Neural cell (in vitro differentiated cells): Measurements from ENCODE around the gene SORL1-AS1.

Experiments used
- H2AFZ ChIP-seq: fragments of 200-600, 300-800 bp; sonication (generic), shearing (Covaris generic); 2 replicates; pipeline ENCODE4 v1.6.0; 2014; ENCODE audit warnings: low read depth, mild to moderate bottlenecking, antibody characterized with exemption, low read length, moderate library complexity
- H3F3A ChIP-seq: fragments of 200-600 bp; shearing (Covaris generic); 2 replicates; pipeline ENCODE4 v1.6.1; 2016; ENCODE audit warnings: mild to moderate bottlenecking, moderate library complexity, mixed read lengths, antibody characterized with exemption, low read length; ENCODE audit not compliant: insufficient read depth, poor library complexity, severe bottlenecking
- H3K27ac ChIP-seq: fragments of 200-600, 300-800 bp; sonication (generic), shearing (Covaris generic); 2 replicates; pipeline ENCODE4 v1.5.1; 2014; ENCODE audit warnings: mild to moderate bottlenecking, low read length, moderate library complexity
- H3K27me3 ChIP-seq: fragments of 300-800, 200-600 bp; sonication (generic), shearing (Covaris generic); 2 replicates; pipeline ENCODE4 v1.6.0; 2014; ENCODE audit warnings: mild to moderate bottlenecking, low read depth, low read length, moderate library complexity; ENCODE audit not compliant: insufficient read depth
- H3K36me3 ChIP-seq: fragments of 300-800, 200-600 bp; sonication (generic), shearing (Covaris generic); 2 replicates; pipeline ENCODE4 v1.5.1; 2014; ENCODE audit warnings: mild to moderate bottlenecking, antibody characterized with exemption, low read length, moderate library complexity; ENCODE audit not compliant: insufficient read depth
- H3K4me2 ChIP-seq: fragments of 300-800, 200-600 bp; sonication (generic), shearing (Covaris generic); 2 replicates; pipeline ENCODE4 v1.6.0; 2014; ENCODE audit warnings: mild to moderate bottlenecking, low read length
- H3K4me3 ChIP-seq: fragments of 300-800, 200-600 bp; sonication (generic), shearing (Covaris generic); 2 replicates; pipeline ENCODE4 v1.5.1; 2014; ENCODE audit warnings: mild to moderate bottlenecking, low read length, moderate library complexity
- H3K79me2 ChIP-seq: fragments of 200-600 bp; shearing (Covaris generic); replicated peaks from 2 replicates; pipeline ENCODE4 v1.6.0; 2014; ENCODE audit warnings: mild to moderate bottlenecking, low read length, moderate library complexity; ENCODE audit not compliant: insufficient read depth
- H3K9ac ChIP-seq: fragments of 300-800, 200-600 bp; sonication (generic), shearing (Covaris generic); 2 replicates; pipeline ENCODE4 v1.6.1; 2016; ENCODE audit warnings: mild to moderate bottlenecking, low read length, mixed read lengths
- H3K9me2 ChIP-seq: fragments of 200-600 bp; shearing (Covaris generic); 2 replicates; pipeline ENCODE4 v1.6.1; 2016; ENCODE audit warnings: mild to moderate bottlenecking, low read length, mixed read lengths; ENCODE audit not compliant: insufficient read depth
- H3K9me3 ChIP-seq: fragments of 200-600, 300-800 bp; sonication (generic), shearing (Covaris generic); 2 replicates; pipeline ENCODE4 v1.6.1; 2016; ENCODE audit warnings: mild to moderate bottlenecking, mixed run types, low read length, moderate library complexity, mixed read lengths
- H4K20me1 ChIP-seq: fragments of 200-600 bp; shearing (Covaris generic); 2 replicates; pipeline ENCODE4 v1.6.1; 2016; ENCODE audit warnings: mild to moderate bottlenecking, mixed run types; ENCODE audit not compliant: insufficient read depth
- EP300 ChIP-seq: fragments of 450-650 bp; conservative IDR thresholded peaks from 2 replicates; pipeline ENCODE4 v1.6.1; 2014; ENCODE audit warnings: antibody characterized with exemption, mild to moderate bottlenecking, moderate library complexity; ENCODE audit not compliant: poor library complexity, severe bottlenecking
- EZH2 ChIP-seq: fragments of 200-600, 300-800 bp; shearing (Covaris generic), sonication (generic); IDR thresholded peaks from 2 replicates; pipeline ENCODE4 v1.6.1; 2014; ENCODE audit warnings: antibody characterized with exemption, low read length, borderline replicate concordance, mild to moderate bottlenecking; ENCODE audit not compliant: insufficient read depth, poor library complexity, severe bottlenecking
- MXI1 ChIP-seq: fragments of 450-650 bp; conservative IDR thresholded peaks from 2 replicates; pipeline ENCODE4 v1.6.1; 2014; ENCODE audit warnings: antibody characterized with exemption, mild to moderate bottlenecking; ENCODE audit not compliant: poor library complexity, severe bottlenecking
- POLR2AphosphoS5 ChIP-seq: IDR thresholded peaks from 2 replicates; pipeline ENCODE4 v1.6.1; 2012
- RAD21 ChIP-seq: fragments of 450-650 bp; conservative IDR thresholded peaks from 2 replicates; pipeline ENCODE4 v1.6.1; 2014; ENCODE audit warnings: antibody characterized with exemption, mild to moderate bottlenecking, moderate library complexity
- REST ChIP-seq: IDR thresholded peaks from 2 replicates; pipeline ENCODE4 v1.6.1; 2012; ENCODE audit warnings: borderline replicate concordance
- SMC3 ChIP-seq: fragments of 450-650 bp; conservative IDR thresholded peaks from 2 replicates; pipeline ENCODE4 v1.6.1; 2014; ENCODE audit warnings: antibody characterized with exemption, mild to moderate bottlenecking, moderate library complexity; ENCODE audit not compliant: poor library complexity
- TAF1 ChIP-seq: IDR thresholded peaks from 2 replicates; pipeline ENCODE4 v1.6.1; 2012; ENCODE audit warnings: low read depth
- TF ChIP-seq, protein P1 (sequence below): fragments of 450-650 bp; IDR thresholded peaks from 2 replicates; pipeline ENCODE4 v1.5.1; 2014; ENCODE audit warnings: antibody characterized with exemption, mild to moderate bottlenecking, moderate library complexity; ENCODE audit not compliant: poor library complexity, severe bottlenecking

SORL1-AS1 gene

GRCh38 chr11:121460941-121461514 is 8.3 kb upstream of the SORL1-AS1 start:
- H3K79me2 ChIP-seq, result no peaks in the 10 kb centered on the region

DNA sequence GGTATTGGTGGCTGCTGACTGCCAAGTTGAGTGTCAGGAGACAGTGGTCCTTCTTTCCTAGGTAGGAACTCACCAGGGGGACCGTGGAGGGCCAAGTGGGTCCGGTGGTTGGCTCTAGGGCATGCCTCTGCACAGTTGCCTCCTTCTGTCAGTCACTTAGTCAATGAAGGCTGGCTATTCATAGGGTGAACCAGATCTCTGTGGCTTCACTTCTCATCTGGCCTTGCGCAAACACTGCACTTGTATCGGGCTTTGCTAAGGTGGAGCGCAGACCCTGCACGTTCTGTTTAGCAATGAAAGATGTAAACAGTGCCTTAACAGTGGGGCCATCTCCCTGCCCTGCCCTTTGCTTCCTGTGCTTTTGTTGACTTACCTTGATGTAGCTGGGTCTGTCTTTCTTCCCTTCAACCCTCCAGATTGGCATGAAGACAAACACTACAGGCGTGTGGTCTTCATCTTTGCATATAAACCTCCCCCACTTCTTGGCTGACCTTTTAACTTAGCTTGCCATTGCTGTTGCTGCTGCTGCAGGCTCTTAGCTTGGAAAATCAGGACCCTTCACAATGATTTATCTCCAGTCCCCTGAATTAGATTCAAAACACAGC is 6.7 kb upstream of the SORL1-AS1 start:
- H3K9ac ChIP-seq, result no peak overlapping the region
- no peak overlapping the region for H3K4me3 ChIP-seq
- no peaks in the 10 kb centered on the region for H3K79me2 ChIP-seq
- no peaks in the 10 kb centered on the region for H3K27me3 ChIP-seq
- no peaks in the 10 kb centered on the region for H3K36me3 ChIP-seq
- H4K20me1 ChIP-seq, result no peaks in the 10 kb centered on the region
- no peak overlapping the region for H3K27ac ChIP-seq
- no peak overlapping the region for H3K4me2 ChIP-seq
- no peaks in the 10 kb centered on the region for H3K9me2 ChIP-seq
- H3K9me3 ChIP-seq, result no peaks in the 10 kb centered on the region
- H2AFZ ChIP-seq, result no peak overlapping the region
- no peaks in the 10 kb centered on the region for H3F3A ChIP-seq
- TF ChIP-seq, protein P1, sequence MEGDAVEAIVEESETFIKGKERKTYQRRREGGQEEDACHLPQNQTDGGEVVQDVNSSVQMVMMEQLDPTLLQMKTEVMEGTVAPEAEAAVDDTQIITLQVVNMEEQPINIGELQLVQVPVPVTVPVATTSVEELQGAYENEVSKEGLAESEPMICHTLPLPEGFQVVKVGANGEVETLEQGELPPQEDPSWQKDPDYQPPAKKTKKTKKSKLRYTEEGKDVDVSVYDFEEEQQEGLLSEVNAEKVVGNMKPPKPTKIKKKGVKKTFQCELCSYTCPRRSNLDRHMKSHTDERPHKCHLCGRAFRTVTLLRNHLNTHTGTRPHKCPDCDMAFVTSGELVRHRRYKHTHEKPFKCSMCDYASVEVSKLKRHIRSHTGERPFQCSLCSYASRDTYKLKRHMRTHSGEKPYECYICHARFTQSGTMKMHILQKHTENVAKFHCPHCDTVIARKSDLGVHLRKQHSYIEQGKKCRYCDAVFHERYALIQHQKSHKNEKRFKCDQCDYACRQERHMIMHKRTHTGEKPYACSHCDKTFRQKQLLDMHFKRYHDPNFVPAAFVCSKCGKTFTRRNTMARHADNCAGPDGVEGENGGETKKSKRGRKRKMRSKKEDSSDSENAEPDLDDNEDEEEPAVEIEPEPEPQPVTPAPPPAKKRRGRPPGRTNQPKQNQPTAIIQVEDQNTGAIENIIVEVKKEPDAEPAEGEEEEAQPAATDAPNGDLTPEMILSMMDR, result no peak
- TF ChIP-seq REST (no peak), RAD21 (no peak), SMC3 (no peak), EZH2 (no peak), POLR2AphosphoS5 (no peak), TAF1 (no peak)

More at GRCh38 chr11:121460941-121461514, 8.3 kb upstream of the SORL1-AS1 start:
- no peaks in the 10 kb centered on the region for H3K27me3 ChIP-seq
- H3K36me3 ChIP-seq, result no peaks in the 10 kb centered on the region
- no peaks in the 10 kb centered on the region for H3K9me2 ChIP-seq
- no peak overlapping the region for H3K4me2 ChIP-seq
- no peaks in the 10 kb centered on the region for H3K9me3 ChIP-seq
- H3F3A ChIP-seq, result no peaks in the 10 kb centered on the region
- H2AFZ ChIP-seq, result no peak overlapping the region
- no peak overlapping the region for H3K4me3 ChIP-seq
- no peak overlapping the region for H3K27ac ChIP-seq
- no peak for TF ChIP-seq RAD21
- TF ChIP-seq POLR2AphosphoS5, result no peak
- no peak for TF ChIP-seq SMC3
- TF ChIP-seq TAF1, result no peak
- TF ChIP-seq, protein P1, result no peak
- TF ChIP-seq EP300, result no peak
- TF ChIP-seq MXI1, result no peak
- no peak for TF ChIP-seq REST
- no peak for TF ChIP-seq EZH2
- no peaks in the 10 kb centered on the region for H4K20me1 ChIP-seq
- no peak overlapping the region for H3K9ac ChIP-seq
